GM12801 (cell line): ENCODE results near the gene BCL2.

Experiments
- CTCF ChIP-seq: IDR thresholded peaks from one replicate; pipeline ENCODE4 v1.5.1; 2011; ENCODE audit warnings: control low read depth; ENCODE audit not compliant: insufficient read length; ENCODE audit errors: extremely low read depth

The BCL2 gene

GRCh38 chr18:63229971-63230370 lies 89.6 kb downstream of the BCL2 start:
- no peak for TF ChIP-seq CTCF

- no peak for TF ChIP-seq CTCF
These were observed 94.1 kb downstream of the BCL2 start for GRCh38 chr18:63225434-63225833.

- no peak for TF ChIP-seq CTCF
These were observed 94.9 kb downstream of the BCL2 start for GRCh38 chr18:63224630-63225029.

- TF ChIP-seq CTCF = no peak
These were observed 95.7 kb downstream of the BCL2 start for GRCh38 chr18:63223837-63224236.

GRCh38 chr18:63220903-63221302 lies 98.7 kb downstream of the BCL2 start:
- no peak for TF ChIP-seq CTCF

GRCh38 chr18:63218472-63218871 lies 101.1 kb downstream of the BCL2 start:
- TF ChIP-seq CTCF = no peak

GRCh38 chr18:63216516-63217311 lies 102.9 kb downstream of the BCL2 start:
- no peak for TF ChIP-seq CTCF
